Neural cell (in vitro differentiated cells): ENCODE data around the gene MC5R. TPM values are rescaled to one million over a fixed set of nuclear protein-coding genes. Genes with fewer than 3 reads are reported as not detected.

Experiments
- H2AFZ ChIP-seq: fragments of 200-600, 300-800 bp; sonication (generic), shearing (Covaris generic); 2 replicates; pipeline ENCODE4 v1.6.0; 2014; ENCODE audit warnings: low read depth, mild to moderate bottlenecking, antibody characterized with exemption, low read length, moderate library complexity
- H3F3A ChIP-seq: fragments of 200-600 bp; shearing (Covaris generic); 2 replicates; pipeline ENCODE4 v1.6.1; 2016; ENCODE audit warnings: mild to moderate bottlenecking, moderate library complexity, mixed read lengths, antibody characterized with exemption, low read length; ENCODE audit not compliant: insufficient read depth, poor library complexity, severe bottlenecking
- H3K27ac ChIP-seq: fragments of 200-600, 300-800 bp; sonication (generic), shearing (Covaris generic); 2 replicates; pipeline ENCODE4 v1.5.1; 2014; ENCODE audit warnings: mild to moderate bottlenecking, low read length, moderate library complexity
- H3K27me3 ChIP-seq: fragments of 300-800, 200-600 bp; sonication (generic), shearing (Covaris generic); 2 replicates; pipeline ENCODE4 v1.6.0; 2014; ENCODE audit warnings: mild to moderate bottlenecking, low read depth, low read length, moderate library complexity; ENCODE audit not compliant: insufficient read depth
- H3K36me3 ChIP-seq: fragments of 300-800, 200-600 bp; sonication (generic), shearing (Covaris generic); 2 replicates; pipeline ENCODE4 v1.5.1; 2014; ENCODE audit warnings: mild to moderate bottlenecking, antibody characterized with exemption, low read length, moderate library complexity; ENCODE audit not compliant: insufficient read depth
- H3K4me2 ChIP-seq: fragments of 300-800, 200-600 bp; sonication (generic), shearing (Covaris generic); 2 replicates; pipeline ENCODE4 v1.6.0; 2014; ENCODE audit warnings: mild to moderate bottlenecking, low read length
- H3K4me3 ChIP-seq: fragments of 300-800, 200-600 bp; sonication (generic), shearing (Covaris generic); 2 replicates; pipeline ENCODE4 v1.5.1; 2014; ENCODE audit warnings: mild to moderate bottlenecking, low read length, moderate library complexity
- H3K79me2 ChIP-seq: fragments of 200-600 bp; shearing (Covaris generic); replicated peaks from 2 replicates; pipeline ENCODE4 v1.6.0; 2014; ENCODE audit warnings: mild to moderate bottlenecking, low read length, moderate library complexity; ENCODE audit not compliant: insufficient read depth
- H3K9ac ChIP-seq: fragments of 300-800, 200-600 bp; sonication (generic), shearing (Covaris generic); 2 replicates; pipeline ENCODE4 v1.6.1; 2016; ENCODE audit warnings: mild to moderate bottlenecking, low read length, mixed read lengths
- H3K9me2 ChIP-seq: fragments of 200-600 bp; shearing (Covaris generic); 2 replicates; pipeline ENCODE4 v1.6.1; 2016; ENCODE audit warnings: mild to moderate bottlenecking, low read length, mixed read lengths; ENCODE audit not compliant: insufficient read depth
- H3K9me3 ChIP-seq: fragments of 200-600, 300-800 bp; sonication (generic), shearing (Covaris generic); 2 replicates; pipeline ENCODE4 v1.6.1; 2016; ENCODE audit warnings: mild to moderate bottlenecking, mixed run types, low read length, moderate library complexity, mixed read lengths
- H4K20me1 ChIP-seq: fragments of 200-600 bp; shearing (Covaris generic); 2 replicates; pipeline ENCODE4 v1.6.1; 2016; ENCODE audit warnings: mild to moderate bottlenecking, mixed run types; ENCODE audit not compliant: insufficient read depth
- CTCF ChIP-seq: fragments of 450-650 bp; IDR thresholded peaks from 2 replicates; pipeline ENCODE4 v1.5.1; 2014; ENCODE audit warnings: antibody characterized with exemption, mild to moderate bottlenecking, moderate library complexity; ENCODE audit not compliant: poor library complexity, severe bottlenecking
- EP300 ChIP-seq: fragments of 450-650 bp; conservative IDR thresholded peaks from 2 replicates; pipeline ENCODE4 v1.6.1; 2014; ENCODE audit warnings: antibody characterized with exemption, mild to moderate bottlenecking, moderate library complexity; ENCODE audit not compliant: poor library complexity, severe bottlenecking
- EZH2 ChIP-seq: fragments of 200-600, 300-800 bp; shearing (Covaris generic), sonication (generic); IDR thresholded peaks from 2 replicates; pipeline ENCODE4 v1.6.1; 2014; ENCODE audit warnings: antibody characterized with exemption, low read length, borderline replicate concordance, mild to moderate bottlenecking; ENCODE audit not compliant: insufficient read depth, poor library complexity, severe bottlenecking
- MXI1 ChIP-seq: fragments of 450-650 bp; conservative IDR thresholded peaks from 2 replicates; pipeline ENCODE4 v1.6.1; 2014; ENCODE audit warnings: antibody characterized with exemption, mild to moderate bottlenecking; ENCODE audit not compliant: poor library complexity, severe bottlenecking
- POLR2AphosphoS5 ChIP-seq: IDR thresholded peaks from 2 replicates; pipeline ENCODE4 v1.6.1; 2012
- RAD21 ChIP-seq: fragments of 450-650 bp; conservative IDR thresholded peaks from 2 replicates; pipeline ENCODE4 v1.6.1; 2014; ENCODE audit warnings: antibody characterized with exemption, mild to moderate bottlenecking, moderate library complexity
- SMC3 ChIP-seq: fragments of 450-650 bp; conservative IDR thresholded peaks from 2 replicates; pipeline ENCODE4 v1.6.1; 2014; ENCODE audit warnings: antibody characterized with exemption, mild to moderate bottlenecking, moderate library complexity; ENCODE audit not compliant: poor library complexity
- TAF1 ChIP-seq: IDR thresholded peaks from 2 replicates; pipeline ENCODE4 v1.6.1; 2012; ENCODE audit warnings: low read depth
- polyA plus RNA-seq: library from polyadenylated mRNA; depleted of rRNA; stranded (reverse); fragments of >200 nt; gene quantifications from 2 replicates; pipeline ENCODE4 v1.2.3, GENCODE V29; 2014
- TF ChIP-seq, protein P1 (sequence below): IDR thresholded peaks from 2 replicates; pipeline ENCODE4 v1.6.1; 2012; ENCODE audit warnings: borderline replicate concordance

MC5R gene
- polyA plus RNA-seq, 1 donor from 2014 or later = not detected

GRCh38 chr18:13809531-13810255 lies 14.3 kb upstream of the MC5R start (continued):
- TF ChIP-seq, protein P1, sequence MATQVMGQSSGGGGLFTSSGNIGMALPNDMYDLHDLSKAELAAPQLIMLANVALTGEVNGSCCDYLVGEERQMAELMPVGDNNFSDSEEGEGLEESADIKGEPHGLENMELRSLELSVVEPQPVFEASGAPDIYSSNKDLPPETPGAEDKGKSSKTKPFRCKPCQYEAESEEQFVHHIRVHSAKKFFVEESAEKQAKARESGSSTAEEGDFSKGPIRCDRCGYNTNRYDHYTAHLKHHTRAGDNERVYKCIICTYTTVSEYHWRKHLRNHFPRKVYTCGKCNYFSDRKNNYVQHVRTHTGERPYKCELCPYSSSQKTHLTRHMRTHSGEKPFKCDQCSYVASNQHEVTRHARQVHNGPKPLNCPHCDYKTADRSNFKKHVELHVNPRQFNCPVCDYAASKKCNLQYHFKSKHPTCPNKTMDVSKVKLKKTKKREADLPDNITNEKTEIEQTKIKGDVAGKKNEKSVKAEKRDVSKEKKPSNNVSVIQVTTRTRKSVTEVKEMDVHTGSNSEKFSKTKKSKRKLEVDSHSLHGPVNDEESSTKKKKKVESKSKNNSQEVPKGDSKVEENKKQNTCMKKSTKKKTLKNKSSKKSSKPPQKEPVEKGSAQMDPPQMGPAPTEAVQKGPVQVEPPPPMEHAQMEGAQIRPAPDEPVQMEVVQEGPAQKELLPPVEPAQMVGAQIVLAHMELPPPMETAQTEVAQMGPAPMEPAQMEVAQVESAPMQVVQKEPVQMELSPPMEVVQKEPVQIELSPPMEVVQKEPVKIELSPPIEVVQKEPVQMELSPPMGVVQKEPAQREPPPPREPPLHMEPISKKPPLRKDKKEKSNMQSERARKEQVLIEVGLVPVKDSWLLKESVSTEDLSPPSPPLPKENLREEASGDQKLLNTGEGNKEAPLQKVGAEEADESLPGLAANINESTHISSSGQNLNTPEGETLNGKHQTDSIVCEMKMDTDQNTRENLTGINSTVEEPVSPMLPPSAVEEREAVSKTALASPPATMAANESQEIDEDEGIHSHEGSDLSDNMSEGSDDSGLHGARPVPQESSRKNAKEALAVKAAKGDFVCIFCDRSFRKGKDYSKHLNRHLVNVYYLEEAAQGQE = no peak

- H3K4me3 ChIP-seq = no peak overlapping the region
- TF ChIP-seq EZH2 (no peak), RAD21 (no peak), TAF1 (no peak), POLR2AphosphoS5 (no peak), SMC3 (no peak), CTCF (no peak), MXI1 (no peak), EP300 (no peak)
- TF ChIP-seq, protein P1 = no peak
- no peaks in the 10 kb centered on the region for H3K9me3 ChIP-seq
- H3K4me2 ChIP-seq = no peak overlapping the region
- no peaks in the 10 kb centered on the region for H3K9me2 ChIP-seq
- no peak overlapping the region for H3K9ac ChIP-seq
- H3K36me3 ChIP-seq = no peaks in the 10 kb centered on the region
- no peaks in the 10 kb centered on the region for H3F3A ChIP-seq
- no peaks in the 10 kb centered on the region for H4K20me1 ChIP-seq
- H3K27me3 ChIP-seq = no peaks in the 10 kb centered on the region
- H2AFZ ChIP-seq = no peak overlapping the region
- no peaks in the 10 kb centered on the region for H3K79me2 ChIP-seq
- no peak overlapping the region for H3K27ac ChIP-seq
Observed at GRCh38 chr18:13810950-13811485, 12.9 kb upstream of the MC5R start.
